AG09319 (cell line): Measurements from ENCODE around the gene CYP1B1.
"Not testable (repeated sequence)": the region's sequence is repeated elsewhere in the genome, so short reads cannot be mapped to it uniquely, and the experiment has no call there.

ENCODE experiments used
- DNase-seq: peaks from one replicate; pipeline ENCODE4 v3.0.0-alpha.2; 2010; ENCODE audit warnings: low read depth; ENCODE audit errors: extremely low read depth
- CTCF ChIP-seq: IDR thresholded peaks from 2 replicates; pipeline ENCODE4 v1.5.1; 2011; ENCODE audit warnings: low read depth, mild to moderate bottlenecking, inconsistent platforms, low read length, moderate library complexity

Gene CYP1B1

GRCh38 chr2:38092196-38092902 is 16.4 kb upstream of the CYP1B1 start:
- no peak for TF ChIP-seq CTCF
- peak; percentile 95 for DNase-seq

GRCh38 chr2:38091760-38092159 is 15.8 kb upstream of the CYP1B1 start:
- DNase-seq: no peak
- no peak for TF ChIP-seq CTCF

- TF ChIP-seq CTCF: no peak
- DNase-seq: no peak
Observed at GRCh38 chr2:38090928-38091327, 15.0 kb upstream of the CYP1B1 start.

- not testable (repeated sequence) for DNase-seq
Observed at GRCh38 chr2:38090212-38090611, 14.3 kb upstream of the CYP1B1 start.

- DNase-seq: not testable (repeated sequence)
Observed at GRCh38 chr2:38085998-38086698, 10.2 kb upstream of the CYP1B1 start.

GRCh38 chr2:38084556-38084955 is 8.6 kb upstream of the CYP1B1 start:
- not testable (repeated sequence) for DNase-seq

GRCh38 chr2:38082727-38083126 is 6.8 kb upstream of the CYP1B1 start:
- not testable (repeated sequence) for DNase-seq

GRCh38 chr2:38080346-38080745 is 4.4 kb upstream of the CYP1B1 start:
- no peak for TF ChIP-seq CTCF
- no peak for DNase-seq

- no peak for DNase-seq
- TF ChIP-seq CTCF: no peak
Observed at GRCh38 chr2:38079116-38080052, 3.4 kb upstream of the CYP1B1 start.
